GM18520 (cell line): ENCODE results near the gene DUSP22.
"Not testable (repeated sequence)": the region's sequence is repeated elsewhere in the genome, so short reads cannot be mapped to it uniquely, and the experiment has no call there.

Experiments used
- ATAC-seq: cut with Tn5 transposase; IDR thresholded peaks from one replicate; pipeline ENCODE4 v1.9.1; 2021; ENCODE audit not compliant: unreplicated experiment

The DUSP22 gene

DNA sequence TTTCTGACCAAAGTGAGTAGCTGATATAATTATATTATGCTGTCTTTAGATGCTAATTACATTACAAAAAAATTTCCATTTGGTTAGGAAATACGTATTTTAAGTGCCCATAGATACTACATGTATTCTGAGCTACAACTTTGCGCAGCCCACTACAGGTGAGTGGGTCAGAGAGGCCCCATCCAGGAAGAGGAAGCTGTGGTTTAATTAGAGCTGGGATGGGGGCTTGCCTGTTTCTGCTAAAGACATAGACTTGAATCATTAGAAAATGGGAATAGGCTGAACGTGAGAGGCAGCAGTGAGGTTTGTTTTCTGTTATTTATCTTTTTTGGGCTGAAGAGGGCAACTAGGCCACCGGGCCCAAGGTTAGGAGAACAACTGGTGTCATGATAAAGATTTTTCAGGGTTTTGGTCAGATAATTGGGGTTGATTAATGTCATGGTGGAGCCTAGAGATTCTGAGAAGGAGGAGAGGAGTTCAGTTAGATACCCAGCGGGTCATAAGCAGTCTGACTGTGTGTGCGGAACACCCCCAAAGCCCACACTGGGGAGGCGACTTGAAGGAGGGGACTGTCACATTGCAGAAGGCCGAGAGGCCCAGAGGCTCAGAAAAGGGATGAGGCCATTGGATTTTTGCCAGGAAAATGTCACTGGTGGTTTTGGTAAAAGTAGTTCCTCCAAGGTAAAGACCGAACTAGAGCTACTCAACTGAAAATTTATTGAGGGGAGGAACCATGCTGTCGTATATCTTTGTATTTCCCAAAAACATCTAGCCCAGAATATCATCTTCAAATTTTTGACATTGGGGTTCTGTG is 84.7 kb downstream of the DUSP22 start:
- no peak for ATAC-seq

DNA sequence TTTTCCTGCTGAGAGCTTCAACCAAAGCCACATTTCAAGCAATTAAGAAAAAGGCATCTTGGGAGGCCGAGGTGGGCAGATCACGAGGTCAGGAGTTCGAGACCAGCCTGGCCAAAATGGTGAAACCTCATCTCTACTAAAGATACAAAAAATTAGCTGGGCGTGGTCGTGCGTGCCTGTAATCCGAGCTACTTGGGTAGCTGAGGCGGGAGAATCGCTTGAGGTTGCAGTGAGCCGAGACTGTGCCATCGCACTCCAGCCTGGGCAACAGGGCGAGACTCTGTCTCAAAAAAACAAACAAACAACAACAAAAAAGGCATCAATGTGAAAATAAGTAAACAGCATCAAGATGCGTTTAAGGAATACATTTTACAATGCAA is 85.3 kb downstream of the DUSP22 start:
- not testable (repeated sequence) for ATAC-seq

DNA sequence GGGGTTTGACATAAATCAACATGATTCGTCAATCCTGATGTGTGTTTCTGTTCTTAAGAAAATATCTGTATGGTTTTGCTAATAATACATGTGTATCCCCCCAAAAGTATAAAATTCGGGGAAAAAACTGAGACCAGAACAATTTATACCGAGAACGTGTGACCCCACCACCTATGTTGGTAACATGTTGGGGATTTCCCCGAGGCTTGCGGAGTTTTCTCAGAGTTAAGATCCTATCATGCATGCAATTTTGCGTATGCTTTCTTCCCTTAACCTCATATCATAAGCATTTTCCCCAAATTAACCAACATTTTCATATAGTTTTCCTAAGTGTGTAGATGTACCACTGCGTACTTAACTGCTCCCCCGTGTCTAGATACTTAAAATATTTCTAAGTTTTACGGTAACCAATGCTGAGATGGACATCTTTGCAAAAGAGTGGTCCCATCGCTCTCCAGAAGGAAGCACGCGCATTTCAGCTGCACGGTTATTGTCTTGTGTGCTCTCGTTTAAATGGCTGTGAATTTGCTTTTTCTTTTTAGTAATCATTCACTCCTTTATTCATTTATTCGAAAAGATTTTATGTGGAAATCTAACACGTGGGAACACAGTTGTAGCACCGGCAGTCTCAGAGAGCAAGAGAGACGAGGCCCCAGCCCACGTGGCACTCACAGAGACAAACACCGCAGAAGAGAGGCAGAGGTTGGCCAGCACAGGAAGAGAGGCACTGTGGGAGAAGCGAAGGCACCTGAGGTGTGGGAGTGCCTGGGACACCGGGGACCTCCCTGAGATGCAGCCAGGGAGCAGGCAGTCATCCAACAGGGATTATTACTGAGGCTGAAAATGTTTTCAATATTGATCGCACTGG is 86.0 kb downstream of the DUSP22 start:
- ATAC-seq = no peak

GRCh38 chr6:378958-379409 is 86.7 kb downstream of the DUSP22 start:
- no peak for ATAC-seq

- no peak for ATAC-seq
These were observed 87.3 kb downstream of the DUSP22 start for GRCh38 chr6:379410-380181.

- ATAC-seq = no peak
These were observed 88.2 kb downstream of the DUSP22 start for GRCh38 chr6:380234-381218.

DNA sequence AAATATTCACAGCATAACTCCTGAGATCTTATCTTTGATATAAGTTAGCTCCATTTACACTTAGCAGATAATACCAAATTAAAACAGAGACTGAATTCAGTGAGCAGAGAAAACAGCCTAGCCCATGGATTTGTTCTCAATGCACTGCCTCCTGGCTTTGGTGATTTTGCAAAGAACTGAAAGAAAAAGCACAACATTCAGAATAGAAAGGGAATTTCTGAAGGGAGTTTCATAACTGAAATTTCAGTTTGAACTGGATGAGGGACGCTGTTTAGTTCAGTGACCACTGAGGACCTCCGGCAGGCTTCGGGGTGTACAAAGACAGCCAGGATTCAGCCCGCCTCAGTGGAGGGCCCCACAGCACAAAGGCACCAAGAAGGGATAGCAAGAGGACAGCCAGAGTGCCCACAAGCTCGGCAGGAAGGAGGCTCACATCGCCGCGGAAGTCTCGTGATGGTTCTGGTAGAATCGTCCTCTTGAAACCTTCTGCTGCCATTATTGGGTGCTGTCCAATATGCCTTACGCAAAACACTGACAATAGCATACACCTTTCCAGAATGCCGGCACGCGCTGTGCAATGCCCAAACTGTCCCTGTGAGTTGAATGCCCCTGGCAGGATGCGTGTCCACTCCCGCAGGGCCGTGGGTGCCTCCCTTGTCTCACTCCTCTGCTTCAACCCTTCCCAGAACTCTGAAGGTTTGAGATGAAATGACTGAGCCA is 89.6 kb downstream of the DUSP22 start:
- ATAC-seq = no peak

GRCh38 chr6:382883-383810 is 90.9 kb downstream of the DUSP22 start:
- ATAC-seq = no peak

- ATAC-seq = no peak
These were observed 91.6 kb downstream of the DUSP22 start for GRCh38 chr6:383856-384255.

GRCh38 chr6:384898-385297 is 92.6 kb downstream of the DUSP22 start:
- ATAC-seq = no peak

GRCh38 chr6:385614-386013 is 93.3 kb downstream of the DUSP22 start:
- ATAC-seq = no peak

- ATAC-seq = no peak
These were observed 94.5 kb downstream of the DUSP22 start for GRCh38 chr6:386688-387266.

DNA sequence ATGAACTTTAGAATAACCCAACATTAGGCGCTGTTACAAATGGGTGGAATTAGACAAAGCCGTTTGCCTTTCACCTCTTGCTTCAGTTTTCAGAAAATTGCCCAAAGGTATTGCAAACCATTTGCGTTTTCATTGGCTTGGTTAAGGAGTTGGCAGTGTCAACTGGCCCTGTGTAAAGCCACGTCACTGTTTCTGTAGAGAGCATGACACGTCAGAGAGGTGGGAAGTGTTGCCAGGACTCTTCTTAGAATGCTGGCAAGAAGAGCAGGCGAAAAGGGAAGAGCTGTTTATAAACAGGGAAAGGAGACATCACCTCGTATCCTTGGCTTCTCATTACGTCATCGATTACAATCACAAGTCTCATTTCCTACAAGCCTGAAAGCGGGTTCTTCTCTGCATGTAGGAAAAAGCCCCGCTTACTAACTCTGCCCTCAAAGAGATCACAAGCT is 95.0 kb downstream of the DUSP22 start:
- no peak for ATAC-seq

DNA sequence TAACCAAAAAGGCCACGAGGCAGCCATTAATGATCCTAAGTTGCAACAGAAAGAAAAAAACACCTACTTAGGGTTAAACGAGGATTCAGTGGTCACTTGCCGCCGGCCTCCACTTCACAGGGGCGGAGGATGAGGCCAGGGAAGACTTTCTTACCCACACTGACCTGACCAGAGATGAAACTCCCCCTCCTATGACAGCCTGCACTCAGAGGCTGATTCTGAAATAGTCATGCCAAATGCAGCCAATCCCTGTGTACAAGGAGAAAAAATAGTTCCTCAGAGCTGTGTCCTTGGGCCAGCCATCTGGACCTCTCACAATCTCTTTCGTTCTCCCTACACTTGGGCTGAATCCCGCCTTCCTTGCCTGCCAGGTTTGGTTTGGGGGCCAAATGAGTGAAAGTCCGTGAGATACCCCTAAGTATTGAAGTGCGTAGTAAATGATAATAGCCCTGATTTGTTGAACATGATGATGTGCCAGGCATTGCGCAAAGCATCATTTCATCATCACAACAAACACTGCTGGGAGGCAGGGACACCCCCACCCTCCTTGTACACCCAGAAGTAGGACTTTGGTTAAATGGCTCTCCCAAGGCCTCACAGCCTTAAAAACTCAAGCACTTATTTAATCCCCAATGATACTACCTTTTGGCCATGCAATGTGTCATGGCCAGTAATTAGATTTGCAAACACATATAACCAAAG is 96.1 kb downstream of the DUSP22 start:
- no peak for ATAC-seq

DNA sequence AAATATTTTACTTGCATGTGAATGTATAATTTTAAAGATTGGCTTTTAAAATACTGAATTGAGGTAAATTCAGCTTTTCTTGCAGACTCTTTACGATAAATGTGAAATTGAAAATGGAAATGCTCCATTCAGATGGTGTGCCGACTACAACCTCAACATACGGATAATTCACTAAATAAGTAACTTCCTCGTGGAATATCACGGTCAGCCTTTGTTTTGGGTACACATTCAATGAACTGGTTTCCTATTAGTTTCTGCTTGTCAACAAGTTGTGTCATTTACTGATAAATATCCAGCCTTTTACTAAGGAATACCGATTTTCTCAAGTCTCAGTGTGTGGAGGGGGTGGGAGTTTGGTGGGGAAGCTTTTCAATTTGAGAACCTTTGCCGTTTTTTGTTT is 96.9 kb downstream of the DUSP22 start:
- ATAC-seq = no peak

DNA sequence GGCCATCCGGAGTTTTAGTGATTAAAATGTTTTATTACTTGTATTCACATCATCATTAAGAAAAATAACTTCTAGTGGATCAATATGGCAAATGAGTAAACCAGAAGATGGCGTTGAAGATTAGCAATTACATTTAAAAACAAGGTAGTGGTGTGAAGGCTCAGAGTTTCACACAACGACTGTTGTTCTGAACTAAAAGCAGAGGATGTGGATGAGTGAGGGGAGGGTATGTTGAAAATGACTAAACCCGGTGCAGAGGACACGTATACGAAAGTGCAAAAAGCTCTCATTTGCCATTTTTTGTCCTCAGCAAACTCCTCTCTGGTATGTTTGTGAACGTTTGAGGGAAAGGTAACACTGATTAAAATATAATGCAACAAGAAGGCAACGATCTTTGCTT is 97.3 kb downstream of the DUSP22 start:
- peak; percentile 26 for ATAC-seq

DNA sequence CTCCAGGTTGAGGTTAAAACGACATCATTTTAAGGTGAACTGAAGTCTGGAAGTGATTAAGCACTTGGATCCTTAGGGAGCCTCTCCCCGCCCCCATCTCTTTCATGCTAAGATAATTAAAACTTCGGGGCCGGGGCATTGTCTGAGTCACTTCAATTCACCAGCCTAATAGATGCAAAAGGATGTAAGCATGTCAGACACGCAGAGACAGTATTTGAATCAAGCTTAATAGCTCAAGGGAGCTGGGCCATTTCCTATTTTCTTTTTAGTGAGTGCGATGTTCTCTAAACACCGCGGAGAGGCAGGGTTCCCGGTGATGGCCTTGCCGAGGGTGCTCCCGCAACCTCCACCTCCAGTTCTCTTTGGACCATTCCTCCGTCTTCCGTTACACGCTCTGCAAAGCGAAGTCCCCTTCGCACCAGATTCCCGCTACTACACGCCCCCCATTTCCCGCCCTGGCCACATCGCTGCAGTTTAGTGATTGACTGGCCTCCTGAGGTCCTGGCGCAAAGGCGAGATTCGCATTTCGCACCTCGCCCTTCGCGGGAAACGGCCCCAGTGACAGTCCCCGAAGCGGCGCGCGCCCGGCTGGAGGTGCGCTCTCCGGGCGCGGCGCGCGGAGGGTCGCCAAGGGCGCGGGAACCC is 98.7 kb downstream of the DUSP22 start:
- peak; percentile 9 for ATAC-seq
